GM23338 (cell line): ENCODE results near the gene EXOC1L. TPM values are rescaled to one million over a fixed set of nuclear protein-coding genes. Genes with fewer than 3 reads are reported as not detected.

ENCODE experiments used
- ATAC-seq: fragments of 200-7000 bp; cut with Tn5 transposase; 3 replicates; pipeline ENCODE4 v1.9.1; 2020
- DNase-seq: peaks from one replicate; pipeline ENCODE4 v3.0.0-alpha.2; 2015; ENCODE audit warnings: low spot score
- H2AFZ ChIP-seq: fragments of 200-600 bp; sonication (generic); 2 replicates; pipeline ENCODE4 v1.8.0; 2016; ENCODE audit warnings: antibody characterized with exemption, mild to moderate bottlenecking, moderate library complexity
- H3F3A ChIP-seq: fragments of 200-600 bp; sonication (generic); replicated peaks from 2 replicates; pipeline ENCODE4 v1.8.0; 2017; ENCODE audit warnings: antibody characterized with exemption, mixed run types, low read depth
- H3K27ac ChIP-seq: fragments of 200-600 bp; sonication (generic); 2 replicates; pipeline ENCODE4 v1.6.1; 2016; ENCODE audit warnings: low read depth
- H3K27me3 ChIP-seq: fragments of 200-600 bp; sonication (generic); 2 replicates; pipeline ENCODE4 v1.8.0; 2016; ENCODE audit warnings: mild to moderate bottlenecking, mixed run types, moderate library complexity; ENCODE audit not compliant: insufficient read depth
- H3K36me3 ChIP-seq: fragments of 200-600 bp; sonication (generic); 2 replicates; pipeline ENCODE4 v1.8.0; 2016; ENCODE audit warnings: mild to moderate bottlenecking; ENCODE audit not compliant: insufficient read depth
- H3K4me1 ChIP-seq: fragments of 200-600 bp; sonication (generic); 2 replicates; pipeline ENCODE4 v1.8.0; 2016; ENCODE audit warnings: mild to moderate bottlenecking, moderate library complexity; ENCODE audit not compliant: insufficient read depth
- H3K4me2 ChIP-seq: fragments of 200-600 bp; sonication (generic); 2 replicates; pipeline ENCODE4 v1.7.1; 2017; ENCODE audit warnings: mixed run types
- H3K4me3 ChIP-seq: fragments of 200-600 bp; sonication (generic); 2 replicates; pipeline ENCODE4 v1.6.1; 2016; ENCODE audit warnings: mixed run types
- H3K79me2 ChIP-seq: fragments of 200-600 bp; sonication (generic); replicated peaks from 2 replicates; pipeline ENCODE4 v1.8.0; 2017; ENCODE audit warnings: mild to moderate bottlenecking; ENCODE audit not compliant: insufficient read depth
- H3K9me2 ChIP-seq: fragments of 200-600 bp; sonication (generic); 2 replicates; pipeline ENCODE4 v1.8.0; 2017; ENCODE audit not compliant: insufficient read depth
- H4K20me1 ChIP-seq: fragments of 200-600 bp; sonication (generic); replicated peaks from 2 replicates; pipeline ENCODE4 v1.8.0; 2017; ENCODE audit warnings: mild to moderate bottlenecking; ENCODE audit not compliant: insufficient read depth
- H3K27ac Mint-ChIP-seq: 2 replicates; pipeline ENCODE4 v1.8.0; 2020; ENCODE audit warnings: inconsistent platforms, mild to moderate bottlenecking, moderate library complexity, mixed read lengths
- H3K27me3 Mint-ChIP-seq: 3 replicates; pipeline ENCODE4 v1.8.0; 2022; ENCODE audit warnings: low read depth, mild to moderate bottlenecking, moderate library complexity, mixed read lengths, inconsistent platforms; ENCODE audit not compliant: insufficient read depth, poor library complexity
- H3K36me3 Mint-ChIP-seq: 3 replicates; pipeline ENCODE4 v1.8.0; 2021; ENCODE audit warnings: low read depth, mild to moderate bottlenecking, inconsistent platforms, moderate library complexity, mixed read lengths
- H3K4me1 Mint-ChIP-seq: 3 replicates; pipeline ENCODE4 v1.8.0; 2020; ENCODE audit warnings: mild to moderate bottlenecking, inconsistent platforms, mixed read lengths
- H3K4me3 Mint-ChIP-seq: 3 replicates; pipeline ENCODE4 v1.8.0; 2021; ENCODE audit warnings: moderate library complexity, mild to moderate bottlenecking, inconsistent platforms, mixed read lengths
- H3K9me3 Mint-ChIP-seq: 3 replicates; pipeline ENCODE4 v1.8.0; 2020; ENCODE audit warnings: moderate library complexity, mild to moderate bottlenecking, inconsistent platforms, mixed read lengths
- CREB1 ChIP-seq: fragments of 250-450 bp; sonication (Bioruptor Pico); IDR thresholded peaks from 2 replicates; pipeline ENCODE4 v1.5.0; 2020; ENCODE audit warnings: low read depth, mild to moderate bottlenecking, moderate library complexity
- ETS1 ChIP-seq: IDR thresholded peaks from 2 replicates; pipeline ENCODE4 v1.6.1; 2016; ENCODE audit warnings: antibody characterized with exemption
- EZH2 ChIP-seq: fragments of 200-600 bp; sonication (generic); IDR thresholded peaks from one replicate; pipeline ENCODE4 v1.8.0; 2017; ENCODE audit warnings: antibody characterized with exemption, mild to moderate bottlenecking, low read depth; ENCODE audit not compliant: unreplicated experiment
- EZH2phosphoT487 ChIP-seq: fragments of 200-600 bp; sonication (generic); IDR thresholded peaks from one replicate; pipeline ENCODE4 v1.8.1; 2018; ENCODE audit warnings: antibody characterized with exemption; ENCODE audit not compliant: unreplicated experiment
- JUNB ChIP-seq: IDR thresholded peaks from one replicate; pipeline ENCODE4 v1.6.1; 2016; ENCODE audit warnings: antibody characterized with exemption; ENCODE audit not compliant: unreplicated experiment
- NANOG ChIP-seq: IDR thresholded peaks from 2 replicates; pipeline ENCODE4 v1.6.1; 2016; ENCODE audit warnings: antibody characterized with exemption, borderline replicate concordance
- POLR2AphosphoS5 ChIP-seq: IDR thresholded peaks from 2 replicates; pipeline ENCODE4 v1.6.1; 2016; ENCODE audit warnings: antibody characterized with exemption, low read depth
- STAT1 ChIP-seq: IDR thresholded peaks from one replicate; pipeline ENCODE4 v1.6.1; 2016; ENCODE audit warnings: antibody characterized with exemption; ENCODE audit not compliant: unreplicated experiment
- ZNF114 ChIP-seq: fragments of 250-450 bp; sonication (Bioruptor Pico); IDR thresholded peaks from 2 replicates; pipeline ENCODE4 v1.5.0; 2020; ENCODE audit warnings: mild to moderate bottlenecking, moderate library complexity
- ZNF331 ChIP-seq: fragments of 250-450 bp; sonication (Bioruptor Pico); IDR thresholded peaks from 2 replicates; pipeline ENCODE4 v1.5.0; 2020; ENCODE audit warnings: low read depth, mild to moderate bottlenecking, moderate library complexity
- ZNF462 ChIP-seq: fragments of 250-450 bp; sonication (Bioruptor Pico); IDR thresholded peaks from 2 replicates; pipeline ENCODE4 v1.5.0; 2020; ENCODE audit warnings: mild to moderate bottlenecking, moderate library complexity
- polyA plus RNA-seq: library from polyadenylated mRNA; unstranded; fragments of >200 nt; fragmentation: Nextera tagmentation; extraction: Ambion mirVana; gene quantifications from 2 replicates; pipeline ENCODE4 v1.2.1, GENCODE V29; 2016
- total RNA-seq: library from RNA; depleted of rRNA; stranded (reverse); fragments of >200 nt; shearing (Covaris generic); gene quantifications from 2 replicates; pipeline ENCODE4 v1.2.3, GENCODE V29; 2014
- TF ChIP-seq, protein P1 (sequence below), 2 experiments: fragments of 200-600 bp in 1 of 2; sonication (generic) in 1 of 2; conservative IDR thresholded peaks; 2 replicates each; pipeline versions ENCODE4 v1.5.1 to v1.6.1; 2016 to 2017; ENCODE audit warnings: antibody characterized with exemption in 2 of 2, low read depth in 2 of 2, mild to moderate bottlenecking in 2 of 2, moderate library complexity in 1 of 2
- TF ChIP-seq, protein P2 (sequence below): IDR thresholded peaks from one replicate; pipeline ENCODE4 v1.6.1; 2018; ENCODE audit warnings: antibody characterized with exemption; ENCODE audit not compliant: unreplicated experiment

EXOC1L gene
- total and polyA plus RNA-seq, 2 experiments from 2014 or later, result not detected

DNA sequence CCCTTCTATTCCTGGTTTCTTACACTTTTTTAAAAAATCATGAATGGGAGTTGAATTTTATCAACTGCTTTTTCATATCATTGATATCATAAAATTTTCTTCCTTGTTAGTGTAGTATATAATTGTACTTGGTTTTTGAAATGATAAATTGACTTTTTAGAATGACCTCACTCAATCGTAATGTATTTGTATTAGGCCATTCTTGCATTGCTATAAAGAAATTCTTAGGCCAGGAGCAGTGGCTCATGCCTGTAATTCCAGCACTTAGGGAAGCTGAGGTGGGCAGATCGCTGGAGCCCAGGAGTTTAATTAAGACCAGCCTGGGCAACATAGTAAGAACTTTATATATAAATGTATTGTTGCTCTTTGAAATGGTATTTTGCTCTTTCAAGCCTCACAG, 40.1 kb downstream of the EXOC1L start:
- Histone ChIP-seq H3K27me3 (no peaks in the 10 kb centered on the region), H3K27ac (no peak overlapping the region), H3K4me3 (no peak overlapping the region), H3F3A (no peaks in the 10 kb centered on the region), H3K4me1 (no peaks in the 10 kb centered on the region), H4K20me1 (no peaks in the 10 kb centered on the region), H3K79me2 (peaks cover 3% of the 10 kb centered on the region), H2AFZ (no peak overlapping the region), H3K9me2 (no peaks in the 10 kb centered on the region), H3K4me2 (no peak overlapping the region), H3K36me3 (no peaks in the 10 kb centered on the region)
- Mint-ChIP-seq H3K4me1 (peaks cover 3% of the 10 kb centered on the region), H3K9me3 (no peaks in the 10 kb centered on the region; the same call in 2 of the 3 replicates), H3K36me3 (peaks cover 6% of the 10 kb centered on the region; the same call in 2 of the 3 replicates), H3K27ac (no peak overlapping the region), H3K27me3 (no peaks in the 10 kb centered on the region), H3K4me3 (no peak overlapping the region)
- no peak for ATAC-seq
- no peak for TF ChIP-seq NANOG
- TF ChIP-seq, protein P1, sequence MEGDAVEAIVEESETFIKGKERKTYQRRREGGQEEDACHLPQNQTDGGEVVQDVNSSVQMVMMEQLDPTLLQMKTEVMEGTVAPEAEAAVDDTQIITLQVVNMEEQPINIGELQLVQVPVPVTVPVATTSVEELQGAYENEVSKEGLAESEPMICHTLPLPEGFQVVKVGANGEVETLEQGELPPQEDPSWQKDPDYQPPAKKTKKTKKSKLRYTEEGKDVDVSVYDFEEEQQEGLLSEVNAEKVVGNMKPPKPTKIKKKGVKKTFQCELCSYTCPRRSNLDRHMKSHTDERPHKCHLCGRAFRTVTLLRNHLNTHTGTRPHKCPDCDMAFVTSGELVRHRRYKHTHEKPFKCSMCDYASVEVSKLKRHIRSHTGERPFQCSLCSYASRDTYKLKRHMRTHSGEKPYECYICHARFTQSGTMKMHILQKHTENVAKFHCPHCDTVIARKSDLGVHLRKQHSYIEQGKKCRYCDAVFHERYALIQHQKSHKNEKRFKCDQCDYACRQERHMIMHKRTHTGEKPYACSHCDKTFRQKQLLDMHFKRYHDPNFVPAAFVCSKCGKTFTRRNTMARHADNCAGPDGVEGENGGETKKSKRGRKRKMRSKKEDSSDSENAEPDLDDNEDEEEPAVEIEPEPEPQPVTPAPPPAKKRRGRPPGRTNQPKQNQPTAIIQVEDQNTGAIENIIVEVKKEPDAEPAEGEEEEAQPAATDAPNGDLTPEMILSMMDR (conservative IDR thresholded peaks at IDR 0.05; ENCODE audit: low read depth in 2 of 2), result no peak
- TF ChIP-seq, protein P2, sequence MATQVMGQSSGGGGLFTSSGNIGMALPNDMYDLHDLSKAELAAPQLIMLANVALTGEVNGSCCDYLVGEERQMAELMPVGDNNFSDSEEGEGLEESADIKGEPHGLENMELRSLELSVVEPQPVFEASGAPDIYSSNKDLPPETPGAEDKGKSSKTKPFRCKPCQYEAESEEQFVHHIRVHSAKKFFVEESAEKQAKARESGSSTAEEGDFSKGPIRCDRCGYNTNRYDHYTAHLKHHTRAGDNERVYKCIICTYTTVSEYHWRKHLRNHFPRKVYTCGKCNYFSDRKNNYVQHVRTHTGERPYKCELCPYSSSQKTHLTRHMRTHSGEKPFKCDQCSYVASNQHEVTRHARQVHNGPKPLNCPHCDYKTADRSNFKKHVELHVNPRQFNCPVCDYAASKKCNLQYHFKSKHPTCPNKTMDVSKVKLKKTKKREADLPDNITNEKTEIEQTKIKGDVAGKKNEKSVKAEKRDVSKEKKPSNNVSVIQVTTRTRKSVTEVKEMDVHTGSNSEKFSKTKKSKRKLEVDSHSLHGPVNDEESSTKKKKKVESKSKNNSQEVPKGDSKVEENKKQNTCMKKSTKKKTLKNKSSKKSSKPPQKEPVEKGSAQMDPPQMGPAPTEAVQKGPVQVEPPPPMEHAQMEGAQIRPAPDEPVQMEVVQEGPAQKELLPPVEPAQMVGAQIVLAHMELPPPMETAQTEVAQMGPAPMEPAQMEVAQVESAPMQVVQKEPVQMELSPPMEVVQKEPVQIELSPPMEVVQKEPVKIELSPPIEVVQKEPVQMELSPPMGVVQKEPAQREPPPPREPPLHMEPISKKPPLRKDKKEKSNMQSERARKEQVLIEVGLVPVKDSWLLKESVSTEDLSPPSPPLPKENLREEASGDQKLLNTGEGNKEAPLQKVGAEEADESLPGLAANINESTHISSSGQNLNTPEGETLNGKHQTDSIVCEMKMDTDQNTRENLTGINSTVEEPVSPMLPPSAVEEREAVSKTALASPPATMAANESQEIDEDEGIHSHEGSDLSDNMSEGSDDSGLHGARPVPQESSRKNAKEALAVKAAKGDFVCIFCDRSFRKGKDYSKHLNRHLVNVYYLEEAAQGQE, result no peak
- TF ChIP-seq STAT1, result no peak
- TF ChIP-seq EZH2phosphoT487, result no peak
- no peak for TF ChIP-seq ZNF462
- TF ChIP-seq CREB1 (CRISPR knock-in tag), result no peak
- TF ChIP-seq ZNF331, result no peak
- no peak for TF ChIP-seq EZH2
- no peak for TF ChIP-seq ETS1
- no peak for TF ChIP-seq ZNF114
- TF ChIP-seq JUNB, result no peak
- no peak for TF ChIP-seq POLR2AphosphoS5
- DNase-seq, result no peak
